Adrenal gland (tissue), 12 donors: Measurements from ENCODE around the gene INPP5A. TPM values are rescaled to one million over a fixed set of nuclear protein-coding genes. Genes with fewer than 3 reads are reported as not detected.

Experiments
- DNase-seq, 7 donors: peaks; one replicate each; pipeline ENCODE4 v3.0.0-alpha.2; 2019 to 2020
- H3K27ac ChIP-seq, 5 donors: fragments of 200-600 bp; sonication (generic) in 4 of 5; 1 replicate in 3 of 5; 2 replicates in 2 of 5; pipeline versions ENCODE4 v1.5.1 to v1.8.0; 2016 to 2020; ENCODE audit warnings: mild to moderate bottlenecking in 1 of 5
- H3K27me3 ChIP-seq: fragments of 200-600 bp; 2 replicates; pipeline ENCODE4 v1.8.0; 2021
- H3K36me3 ChIP-seq, 2 donors: fragments of 200-600 bp; replicated peaks in 1 of 2; 1 replicate in 1 of 2; 2 replicates in 1 of 2; pipeline versions ENCODE4 v1.5.1 to v1.8.0; 2018 to 2022
- H3K4me1 ChIP-seq, 2 donors: fragments of 200-600 bp; replicated peaks in 1 of 2; 1 replicate in 1 of 2; 2 replicates in 1 of 2; pipeline versions ENCODE4 v1.5.1 to v1.8.0; 2018 to 2021
- H3K4me3 ChIP-seq, 4 donors: fragments of 200-600 bp; sonication (generic) in 3 of 4; one replicate each; pipeline ENCODE4 v1.5.1; 2016 to 2018
- H3K9me3 ChIP-seq, 3 donors: fragments of 200-600 bp; sonication (generic) in 1 of 3; replicated peaks in 1 of 3; 1 replicate in 2 of 3; 2 replicates in 1 of 3; pipeline versions ENCODE4 v1.5.1 to v1.8.0; 2016 to 2021
- CTCF ChIP-seq, 6 experiments: fragments of 450-650 bp in 4 of 6; fragments of 200-600 bp in 2 of 6; sonication (generic) in 1 of 6; IDR thresholded peaks; 1 replicate in 5 of 6; 2 replicates in 1 of 6; pipeline versions ENCODE4 v1.5.1 to v1.8.0; 2016 to 2021; ENCODE audit warnings: antibody characterized with exemption in 6 of 6, mild to moderate bottlenecking in 2 of 6, moderate library complexity in 1 of 6
- POLR2A ChIP-seq, 2 donors: fragments of 450-650 bp; IDR thresholded peaks; one replicate each; pipeline ENCODE4 v1.6.1; 2017; ENCODE audit warnings: antibody characterized with exemption in 2 of 2, mild to moderate bottlenecking in 2 of 2, moderate library complexity in 1 of 2
- WGBS, 4 donors: extraction: QIAGEN DNeasy Blood & Tissue Kit in 2 of 4; methylation state at CpG; one replicate each; pipeline versions ENCODE4 v1.1.5 to v1.1.7; 2013 to 2017; 5-methylcytosine and 5-hydroxymethylcytosine counted together
- intact Hi-C, 2 donors: fragments of 100-400 bp; cut with DNase I; formaldehyde crosslinking; loops; one replicate each; pipeline versions ENCODE4 v1.14.1 to v1.15.0; 2022 to 2023
- polyA plus RNA-seq, 3 donors: library from polyadenylated mRNA; stranded (reverse); fragments of 200-250 nt in 2 of 3; fragments of 350-450 nt in 1 of 3; fragmentation: Illumina TruSeq in 1 of 3; extraction: RNeasy Lipid Tissue Mini Kit (QIAGEN cat#74804) in 1 of 3; gene quantifications; one replicate each; pipeline ENCODE4 v1.2.3, GENCODE V29; 2013 to 2014
- total RNA-seq, 9 donors: library from RNA; depleted of rRNA in 4 of 9; stranded (reverse); fragments of >200 nt in 4 of 9; fragments of 120-200 nt in 1 of 9; fragmentation: NEBNext Ultra II Directional in 1 of 9; extraction: Animal tissue kit (Norgen Biotek cat#: 25700) in 1 of 9; gene quantifications; one replicate each; pipeline versions ENCODE4 v1.1.0 to v1.2.4, GENCODE V29; 2013 to 2023
- donor health status: healthy with polysubstance abuse.
- donor health status: Bipolar disorder and iron deficiency.
- donor health status: DM: yes; HTN: yes; CAD: no.
- donor health status: DM: no; HTN: no; CAD: no.
- donor health status: DM: no; HTN: no; CAD: no.
- donor health status: DM: yes; HTN: yes; CAD: no.

The INPP5A gene
- total and polyA plus RNA-seq, 12 donors: 13.5 to 62.9 (median 37.5) TPM

- Histone ChIP-seq H3K27ac (no peak overlapping the region), H3K36me3 (no peaks in the 10 kb centered on the region), H3K27me3 (no peaks in the 10 kb centered on the region), H3K4me1 (peaks cover 10 to 16% of the 10 kb centered on the region in 2 donors), H3K9me3 (no peaks in the 10 kb centered on the region), H3K4me3 (no peak overlapping the region)
- TF ChIP-seq CTCF (IDR thresholded peaks at IDR 0.05) (no peak), POLR2A (IDR thresholded peaks at IDR 0.05) (no peak)
- WGBS, 4 donors: 85 to 97% (median 88%) methylated on average over 12 to 15 of the region's 15 CpGs
- intact Hi-C loops: no loop called here
- DNase-seq: peak in 4 of 7 donors; percentile 12 to 33 (median 16)
Observed at GRCh38 chr10:132523561-132524442, 13.8 kb upstream of the INPP5A start.

GRCh38 chr10:132524443-132525285 is 12.9 kb upstream of the INPP5A start:
- Histone ChIP-seq H3K9me3 (no peaks in the 10 kb centered on the region), H3K27ac (no peak overlapping the region), H3K36me3 (no peaks in the 10 kb centered on the region), H3K27me3 (no peaks in the 10 kb centered on the region), H3K4me1 (peaks cover 4 to 7% of the 10 kb centered on the region in 2 donors), H3K4me3 (no peak overlapping the region)
- DNase-seq: peak in 5 of 7 donors; percentile 7 to 44 (median 12)
- intact Hi-C loops: no loop called here
- TF ChIP-seq POLR2A (IDR thresholded peaks at IDR 0.05): no peak
- no peak for TF ChIP-seq CTCF (IDR thresholded peaks at IDR 0.05)
- 85 to 89% (median 87%) methylated on average over 16 to 23 of the region's 23 CpGs for WGBS, 4 donors

- Histone ChIP-seq H3K27ac (no peak overlapping the region), H3K27me3 (no peaks in the 10 kb centered on the region), H3K4me3 (no peak overlapping the region), H3K9me3 (peaks cover 0 to 4% (median 0%) of the 10 kb centered on the region in 3 donors), H3K4me1 (no peaks in the 10 kb centered on the region), H3K36me3 (no peaks in the 10 kb centered on the region)
- intact Hi-C loops: no loop called here
- TF ChIP-seq CTCF (IDR thresholded peaks at IDR 0.05) (no peak), POLR2A (IDR thresholded peaks at IDR 0.05) (no peak)
- WGBS, 4 donors: 77 to 83% (median 82%) methylated on average over 16 of the region's 16 CpGs
- DNase-seq: peak in 1 of 7 donors; percentile 6
Observed at GRCh38 chr10:132526676-132527075, 10.9 kb upstream of the INPP5A start.
